ENCODE results near the gene NCOA5.

The NCOA5 gene

DNA sequence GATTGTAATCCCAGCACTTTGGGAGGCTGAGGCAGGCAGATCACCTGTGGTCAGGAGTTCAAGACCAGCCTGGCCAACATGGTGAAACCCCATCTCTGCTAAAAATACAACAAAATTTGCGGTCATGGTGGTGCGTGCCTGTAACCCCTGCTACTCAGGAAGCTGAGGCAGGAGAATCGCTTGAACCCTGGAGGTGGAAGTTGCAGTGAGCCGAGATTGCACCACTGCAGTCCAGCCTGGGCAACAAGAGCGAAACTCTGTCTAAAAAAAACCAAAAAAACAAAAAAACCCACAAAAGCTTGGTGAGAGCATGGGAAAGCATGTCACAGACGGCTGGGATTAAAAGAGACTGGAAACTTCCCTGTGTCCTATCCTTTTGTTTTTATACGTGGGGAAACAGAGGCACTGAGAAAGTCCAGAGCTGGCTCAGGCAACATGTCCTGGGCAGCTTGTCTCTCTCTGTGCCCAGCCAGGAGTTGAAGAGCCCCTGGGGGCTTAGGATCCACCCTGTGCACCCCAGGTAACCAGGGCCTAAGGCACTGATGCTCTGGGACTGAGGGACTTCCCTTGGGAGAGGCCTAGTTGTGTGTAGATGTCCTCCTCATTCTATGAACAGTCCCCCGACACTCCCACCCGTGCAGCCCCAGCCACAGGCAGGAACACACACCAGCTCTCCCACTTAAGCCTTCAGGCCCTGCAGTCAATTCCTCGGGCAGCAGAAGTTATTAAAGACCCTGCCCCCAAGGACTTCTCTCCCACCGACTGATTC is 44.3 kb upstream of the NCOA5 start:
- no peak for DNase-seq (ENCODE audit: extremely low spot score)
- TF ChIP-seq, protein P1, sequence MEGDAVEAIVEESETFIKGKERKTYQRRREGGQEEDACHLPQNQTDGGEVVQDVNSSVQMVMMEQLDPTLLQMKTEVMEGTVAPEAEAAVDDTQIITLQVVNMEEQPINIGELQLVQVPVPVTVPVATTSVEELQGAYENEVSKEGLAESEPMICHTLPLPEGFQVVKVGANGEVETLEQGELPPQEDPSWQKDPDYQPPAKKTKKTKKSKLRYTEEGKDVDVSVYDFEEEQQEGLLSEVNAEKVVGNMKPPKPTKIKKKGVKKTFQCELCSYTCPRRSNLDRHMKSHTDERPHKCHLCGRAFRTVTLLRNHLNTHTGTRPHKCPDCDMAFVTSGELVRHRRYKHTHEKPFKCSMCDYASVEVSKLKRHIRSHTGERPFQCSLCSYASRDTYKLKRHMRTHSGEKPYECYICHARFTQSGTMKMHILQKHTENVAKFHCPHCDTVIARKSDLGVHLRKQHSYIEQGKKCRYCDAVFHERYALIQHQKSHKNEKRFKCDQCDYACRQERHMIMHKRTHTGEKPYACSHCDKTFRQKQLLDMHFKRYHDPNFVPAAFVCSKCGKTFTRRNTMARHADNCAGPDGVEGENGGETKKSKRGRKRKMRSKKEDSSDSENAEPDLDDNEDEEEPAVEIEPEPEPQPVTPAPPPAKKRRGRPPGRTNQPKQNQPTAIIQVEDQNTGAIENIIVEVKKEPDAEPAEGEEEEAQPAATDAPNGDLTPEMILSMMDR (IDR thresholded peaks at IDR 0.05; ENCODE audit: control extremely low read depth, extremely low read depth, low read depth, missing control alignments) = no peak
- ChIA-PET CTCF (interaction anchor here (0.7 to 1.6 kb wide), 6 partner anchors 9 to 215 kb away, joined by 3 to 4 read pairs (median 4); no protein-coding TSS in a partner anchor), POLR2A (no interaction called here)

DNA sequence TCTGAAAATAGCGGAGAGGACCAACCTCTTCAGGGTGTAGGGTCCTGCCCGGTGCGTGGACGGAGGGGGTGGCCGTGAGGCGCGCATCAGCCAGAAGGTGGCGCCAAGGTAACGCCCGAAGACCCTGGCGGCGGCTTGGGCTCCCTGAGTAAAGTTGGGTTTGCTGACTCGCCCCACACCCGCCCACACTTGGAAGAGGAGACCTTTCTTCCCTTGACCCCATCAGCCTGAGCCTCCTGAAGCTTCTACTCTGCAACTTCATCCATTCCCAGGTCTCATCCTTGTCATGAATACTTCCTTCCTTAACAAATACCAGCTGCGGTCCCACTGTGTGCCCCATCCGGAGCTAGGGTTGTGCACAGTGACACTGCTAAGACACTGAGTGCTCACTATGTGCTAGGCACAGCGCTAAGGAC is 43.0 kb upstream of the NCOA5 start:
- CTCF ChIA-PET = interaction anchor here (0.6 to 5.7 kb wide), 33 partner anchors 8 to 305 kb away, joined by 3 to 45 read pairs (median 4); partner anchors contain the start of gene CD40
- DNase-seq (ENCODE audit: extremely low spot score) = peak; percentile 83
- POLR2A ChIA-PET = no interaction called here
- TF ChIP-seq, protein P1 (IDR thresholded peaks at IDR 0.05; ENCODE audit: control extremely low read depth, extremely low read depth, low read depth, missing control alignments) = peak; percentile 90

DNA sequence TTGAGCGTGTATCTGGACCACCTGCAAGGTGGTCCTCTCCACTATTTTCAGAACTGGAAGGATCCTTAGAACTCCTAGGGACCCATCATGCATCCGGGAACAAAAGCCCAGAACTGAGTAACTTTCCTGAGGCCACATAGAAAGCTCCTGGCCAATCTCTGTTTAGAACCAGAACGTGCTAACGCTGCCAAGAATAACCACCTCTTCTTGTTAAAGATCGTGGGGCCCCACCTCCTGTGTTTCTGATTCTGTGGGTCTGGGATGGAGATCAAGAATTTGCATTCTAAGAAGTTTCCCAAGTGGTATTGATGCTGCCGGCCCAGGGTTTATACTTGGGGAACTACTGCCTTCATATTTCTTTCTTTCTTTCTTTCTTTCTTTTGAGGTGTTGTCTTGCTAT is 41.6 kb upstream of the NCOA5 start:
- TF ChIP-seq, protein P1 (IDR thresholded peaks at IDR 0.05; ENCODE audit: control extremely low read depth, extremely low read depth, low read depth, missing control alignments) = no peak
- POLR2A ChIA-PET = no interaction called here
- DNase-seq (ENCODE audit: extremely low spot score) = no peak
- CTCF ChIA-PET = interaction anchor here (1.0 to 5.7 kb wide), 18 partner anchors 8 to 224 kb away, joined by 3 to 45 read pairs (median 6); partner anchors contain the start of gene CD40

DNA sequence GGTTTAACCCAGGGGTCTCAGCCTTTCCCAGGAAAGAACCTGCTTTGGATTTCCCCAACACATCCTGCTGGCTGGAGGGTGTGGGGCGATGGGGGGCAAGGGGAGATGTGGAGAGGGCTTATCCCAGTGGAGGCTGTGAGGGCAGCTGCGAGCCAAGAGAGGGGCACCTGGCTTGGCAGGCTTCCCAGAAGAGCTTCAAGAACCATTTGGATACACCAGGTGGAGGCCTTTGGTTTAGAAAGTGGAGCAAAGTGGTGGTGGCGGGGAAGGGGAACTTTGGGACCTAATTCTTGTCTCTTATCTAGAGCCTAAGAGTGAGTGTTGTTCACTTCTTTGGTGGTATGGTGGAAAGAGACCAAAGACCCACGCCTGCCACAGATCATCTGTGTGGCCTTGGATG is 40.8 kb upstream of the NCOA5 start:
- no peak for DNase-seq (ENCODE audit: extremely low spot score)
- TF ChIP-seq, protein P1 (IDR thresholded peaks at IDR 0.05; ENCODE audit: control extremely low read depth, extremely low read depth, low read depth, missing control alignments) = no peak
- POLR2A ChIA-PET = no interaction called here
- CTCF ChIA-PET = interaction anchor here (1.1 to 5.7 kb wide), 8 partner anchors 8 to 219 kb away, joined by 3 to 45 read pairs (median 15); partner anchors contain the start of gene CD40

DNA sequence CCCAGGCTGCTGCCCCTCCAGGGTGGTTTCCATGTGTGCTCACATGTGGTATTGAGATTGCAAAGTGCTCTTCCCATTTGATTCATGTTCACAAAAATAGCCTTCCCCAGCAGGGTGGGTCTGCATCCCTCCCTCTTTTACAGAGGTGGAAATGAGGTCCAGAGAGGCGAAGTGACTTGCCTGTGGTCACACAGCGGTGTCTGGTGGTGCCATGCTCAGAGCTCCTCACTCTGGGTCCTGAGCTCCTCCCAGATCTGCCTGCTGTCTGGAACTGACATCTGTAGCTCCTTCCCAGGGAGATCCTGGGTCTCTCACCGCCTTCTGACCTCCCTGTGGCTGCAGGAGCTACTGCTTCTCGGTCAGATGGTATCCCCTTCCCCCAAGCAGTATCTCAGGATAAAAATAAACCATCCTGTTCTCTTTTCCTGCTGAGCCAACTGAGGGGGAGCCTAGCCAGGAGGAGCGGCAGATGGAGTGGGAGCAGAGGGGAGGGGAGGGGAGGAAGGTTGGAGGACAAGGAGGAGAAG is 40.3 kb upstream of the NCOA5 start:
- TF ChIP-seq, protein P1 (IDR thresholded peaks at IDR 0.05; ENCODE audit: control extremely low read depth, extremely low read depth, low read depth, missing control alignments) = no peak
- ChIA-PET CTCF (interaction anchor here (0.7 to 5.7 kb wide), 14 partner anchors 9 to 219 kb away, joined by 3 to 45 read pairs (median 4); partner anchors contain the start of genes CD40 and ZNF335), POLR2A (no interaction called here)
- no peak for DNase-seq (ENCODE audit: extremely low spot score)

DNA sequence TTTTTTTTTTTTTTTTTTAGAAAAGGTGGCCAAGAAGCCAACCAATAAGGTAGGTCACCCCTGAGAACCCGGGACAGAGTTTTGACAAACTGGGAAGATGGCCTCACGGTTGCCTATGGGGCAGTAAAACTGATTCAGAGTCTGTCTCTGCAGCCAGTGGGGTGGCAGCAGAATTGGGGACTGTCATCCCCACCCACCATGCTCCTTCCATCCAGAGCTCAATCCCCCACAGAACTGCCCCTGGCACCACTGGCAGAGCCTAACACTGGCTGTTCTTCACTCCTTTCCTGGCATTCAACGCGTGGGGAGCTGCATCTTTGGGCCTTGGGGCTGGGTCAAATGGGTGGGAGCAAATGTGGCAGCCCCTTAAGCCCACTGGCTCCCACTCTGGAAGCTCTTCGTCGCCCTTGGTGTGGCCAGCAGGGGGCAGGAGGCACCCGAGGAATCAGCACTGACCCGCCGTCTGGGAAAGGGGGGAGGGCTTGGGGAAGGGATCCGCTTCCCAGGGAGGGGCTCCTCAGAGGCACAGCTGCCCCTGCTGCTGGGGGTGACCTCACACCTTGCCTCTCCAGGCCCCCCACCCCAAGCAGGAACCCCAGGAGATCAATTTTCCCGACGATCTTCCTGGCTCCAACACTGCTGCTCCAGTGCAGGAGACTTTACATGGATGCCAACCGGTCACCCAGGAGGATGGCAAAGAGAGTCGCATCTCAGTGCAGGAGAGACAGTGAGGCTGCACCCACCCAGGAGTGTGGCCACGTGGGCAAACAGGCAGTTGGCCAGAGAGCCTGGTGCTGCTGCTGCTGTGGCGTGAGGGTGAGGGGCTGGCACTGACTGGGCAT is 38.8 kb upstream of the NCOA5 start:
- CTCF ChIA-PET = interaction anchor here (0.8 to 5.7 kb wide), 12 partner anchors 9 to 221 kb away, joined by 3 to 45 read pairs (median 6); partner anchors contain the start of genes CD40 and ZNF335
- POLR2A ChIA-PET = no interaction called here
- no peak for DNase-seq (ENCODE audit: extremely low spot score)
- TF ChIP-seq, protein P1 (IDR thresholded peaks at IDR 0.05; ENCODE audit: control extremely low read depth, extremely low read depth, low read depth, missing control alignments) = peak; percentile 58
